CD14-positive monocyte (primary cell): ENCODE data around the gene YKT6. TPM values are rescaled to one million over a fixed set of nuclear protein-coding genes. Genes with fewer than 3 reads are reported as not detected.
A peak's percentile ranks its signal among the peaks of the same experiment; 100 is the strongest.

Source experiments
- DNase-seq, 3 donors: peaks; one replicate each; pipeline ENCODE4 v3.0.0-alpha.2; 2011 to 2022
- H2AFZ ChIP-seq: 2 replicates; pipeline ENCODE4 v1.6.0; 2012; ENCODE audit warnings: mild to moderate bottlenecking, low read depth, low read length, inconsistent platforms; ENCODE audit not compliant: insufficient read depth, poor library complexity, severe bottlenecking
- H3K27ac ChIP-seq, 2 donors: 1 replicate in 1 of 2; 2 replicates in 1 of 2; pipeline ENCODE4 v1.5.1; 2012 to 2013; ENCODE audit warnings: low read length in 2 of 2, control low read depth in 1 of 2, inconsistent platforms in 1 of 2, low read depth in 1 of 2, mild to moderate bottlenecking in 1 of 2
- H3K27me3 ChIP-seq, 2 donors: one replicate each; pipeline versions ENCODE4 v1.6.0 to v1.6.1; 2011 to 2013; ENCODE audit warnings: low read length in 2 of 2; ENCODE audit not compliant: control insufficient read depth in 2 of 2, insufficient read depth in 2 of 2
- H3K36me3 ChIP-seq, 2 donors: replicated peaks in 1 of 2; 1 replicate in 1 of 2; 2 replicates in 1 of 2; pipeline versions ENCODE4 v1.5.1 to v1.6.1; 2012 to 2013; ENCODE audit warnings: low read length in 2 of 2, control low read depth in 1 of 2, inconsistent platforms in 1 of 2, mild to moderate bottlenecking in 1 of 2; ENCODE audit not compliant: insufficient read depth in 2 of 2, control insufficient read depth in 1 of 2
- H3K4me1 ChIP-seq, 2 donors: 1 replicate in 1 of 2; 2 replicates in 1 of 2; pipeline versions ENCODE4 v1.5.1 to v1.6.1; 2012 to 2013; ENCODE audit warnings: low read length in 2 of 2, control low read depth in 1 of 2, inconsistent platforms in 1 of 2, mild to moderate bottlenecking in 1 of 2, moderate library complexity in 1 of 2; ENCODE audit not compliant: insufficient read depth in 2 of 2, control insufficient read depth in 1 of 2
- H3K4me2 ChIP-seq: replicated peaks from 2 replicates; pipeline ENCODE3; 2012; ENCODE audit warnings: low read length, moderate library complexity, mild to moderate bottlenecking; ENCODE audit not compliant: poor library complexity, severe bottlenecking; ENCODE audit errors: extremely low read depth
- H3K4me3 ChIP-seq, 3 experiments: fragments of 200-600 bp in 1 of 3; sonication (generic) in 1 of 3; replicated peaks in 1 of 3; 1 replicate in 2 of 3; 2 replicates in 1 of 3; pipeline ENCODE4 v1.5.1; 2011 to 2013; ENCODE audit warnings: low read length in 3 of 3, mild to moderate bottlenecking in 3 of 3, control low read depth in 2 of 3, low read depth in 2 of 3, inconsistent platforms in 1 of 3, moderate library complexity in 1 of 3
- H3K79me2 ChIP-seq: 2 replicates; pipeline ENCODE4 v1.6.0; 2012; ENCODE audit warnings: mild to moderate bottlenecking, control low read depth, inconsistent platforms, low read length, moderate library complexity; ENCODE audit not compliant: insufficient read depth
- H3K9ac ChIP-seq: 2 replicates; pipeline ENCODE4 v1.6.0; 2017; ENCODE audit warnings: low read length, mild to moderate bottlenecking; ENCODE audit not compliant: insufficient read depth, poor library complexity, severe bottlenecking
- H3K9me3 ChIP-seq, 2 donors: replicated peaks in 1 of 2; 1 replicate in 1 of 2; 2 replicates in 1 of 2; pipeline versions ENCODE4 v1.5.1 to v1.6.1; 2012 to 2013; ENCODE audit warnings: low read length in 2 of 2, control low read depth in 1 of 2; ENCODE audit not compliant: control insufficient read depth in 1 of 2, insufficient read depth in 1 of 2
- H4K20me1 ChIP-seq: 2 replicates; pipeline ENCODE4 v1.6.0; 2012; ENCODE audit warnings: mild to moderate bottlenecking, low read length, control low read depth, moderate library complexity; ENCODE audit not compliant: insufficient read depth
- H3K27ac Mint-ChIP-seq, 7 donors: one replicate each; pipeline ENCODE4 v1.8.0; 2020; ENCODE audit warnings: mild to moderate bottlenecking in 7 of 7, mixed read lengths in 7 of 7, moderate library complexity in 6 of 7, inconsistent platforms in 2 of 7
- H3K27me3 Mint-ChIP-seq, 3 donors: one replicate each; pipeline ENCODE4 v1.8.0; 2021 to 2022; ENCODE audit warnings: low read depth in 3 of 3, mild to moderate bottlenecking in 3 of 3, mixed read lengths in 3 of 3, moderate library complexity in 3 of 3, inconsistent platforms in 1 of 3
- H3K36me3 Mint-ChIP-seq, 2 donors: one replicate each; pipeline ENCODE4 v1.8.0; 2020; ENCODE audit warnings: mixed read lengths in 2 of 2, inconsistent platforms in 1 of 2, mild to moderate bottlenecking in 1 of 2
- H3K4me1 Mint-ChIP-seq: one replicate; pipeline ENCODE4 v1.8.0; 2020; ENCODE audit warnings: mild to moderate bottlenecking, mixed read lengths
- H3K4me3 Mint-ChIP-seq, 2 donors: one replicate each; pipeline ENCODE4 v1.8.0; 2020; ENCODE audit warnings: mild to moderate bottlenecking in 2 of 2, mixed read lengths in 2 of 2, moderate library complexity in 1 of 2
- H3K9me3 Mint-ChIP-seq, 7 donors: one replicate each; pipeline ENCODE4 v1.8.0; 2020 to 2022; ENCODE audit warnings: mixed read lengths in 7 of 7, mild to moderate bottlenecking in 6 of 7, moderate library complexity in 6 of 7, inconsistent platforms in 2 of 7
- WGBS: methylation state at CpG from one replicate; pipeline ENCODE4 v1.1.5; 2013; ENCODE audit warnings: missing lambda C conversion rate; ENCODE audit not compliant: insufficient coverage; 5-methylcytosine and 5-hydroxymethylcytosine counted together
- intact Hi-C, 2 donors: fragments of 100-400 bp; cut with micrococcal nuclease; formaldehyde crosslinking; loops; one replicate each; pipeline versions ENCODE4 v1.15.0 to v1.15.1; 2023
- polyA plus RNA-seq, 3 donors: library from polyadenylated mRNA; depleted of rRNA in 1 of 3; unstranded in 2 of 3; stranded (reverse) in 1 of 3; fragments of 300-500 nt in 2 of 3; fragments of >200 nt in 1 of 3; fragmentation: Illumina TruSeq in 2 of 3; gene quantifications; 1 replicate in 2 of 3; 2 replicates in 1 of 3; pipeline ENCODE4 v1.2.3, GENCODE V29; 2012 to 2021
- TF ChIP-seq, protein P1 (sequence below): fragments of 200-600 bp; IDR thresholded peaks from one replicate; pipeline ENCODE4 v1.8.0; 2022; ENCODE audit warnings: antibody characterized with exemption, mild to moderate bottlenecking

YKT6 gene
- polyA plus RNA-seq, 3 donors: 26.4 to 45.7 (median 35.2) TPM

DNA sequence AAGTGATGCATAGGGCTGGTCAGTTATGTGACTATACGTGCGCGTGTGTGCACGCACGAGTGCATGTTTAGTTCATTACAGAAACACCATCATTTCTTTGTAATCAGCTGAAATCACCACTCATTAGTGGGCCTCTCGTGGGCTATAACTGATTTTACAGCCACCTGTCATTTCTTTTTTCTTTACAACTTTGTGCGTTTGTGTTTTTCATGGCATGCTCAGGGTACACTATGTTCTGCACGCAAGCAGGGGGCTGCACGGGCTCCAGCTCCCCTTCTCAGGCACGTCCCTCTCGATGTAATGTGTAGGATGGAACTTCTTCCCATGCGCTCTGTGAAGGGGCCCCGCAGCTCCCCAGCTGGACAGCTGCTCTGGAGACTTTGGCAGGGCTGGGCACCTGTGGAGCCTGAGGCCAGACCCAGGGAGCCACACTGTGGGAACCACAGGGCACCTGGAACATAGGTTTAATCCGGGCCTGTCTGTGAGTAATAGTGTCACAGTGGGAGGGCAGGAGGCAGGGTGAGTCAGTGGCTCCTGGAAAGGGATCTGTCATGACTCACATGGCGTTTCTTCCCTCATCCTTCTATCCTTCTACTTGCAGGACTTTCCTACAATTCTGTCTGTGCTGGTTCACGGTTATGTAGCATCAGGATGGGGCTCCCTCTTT is 16.4 kb upstream of the YKT6 start:
- no peaks in the 10 kb centered on the region for H4K20me1 ChIP-seq
- no peak overlapping the region for H3K9ac ChIP-seq
- H3K4me1 Mint-ChIP-seq: no peaks in the 10 kb centered on the region
- no peaks in the 10 kb centered on the region for H3K79me2 ChIP-seq
- H3K27me3 ChIP-seq: no peaks in the 10 kb centered on the region
- H3K27me3 Mint-ChIP-seq: peaks cover 5 to 8% (median 6%) of the 10 kb centered on the region in 3 donors
- WGBS: 83% methylated on average over 8 of the region's 16 CpGs
- DNase-seq: no peak
- H3K4me1 ChIP-seq: no peaks in the 10 kb centered on the region
- peak overlapping the region in 1 of 7 donors; percentile 60 for H3K27ac Mint-ChIP-seq
- intact Hi-C loops: no loop called here
- no peak overlapping the region for H2AFZ ChIP-seq
- no peak overlapping the region for H3K27ac ChIP-seq
- peaks cover 5 to 17% (median 13%) of the 10 kb centered on the region in 7 donors for H3K9me3 Mint-ChIP-seq
- no peak overlapping the region for H3K4me3 Mint-ChIP-seq
- H3K36me3 ChIP-seq: no peaks in the 10 kb centered on the region
- peaks cover 11 to 13% of the 10 kb centered on the region in 2 donors for H3K9me3 ChIP-seq
- no peak overlapping the region for H3K4me2 ChIP-seq
- H3K4me3 ChIP-seq: no peak overlapping the region
- H3K36me3 Mint-ChIP-seq: no peaks in the 10 kb centered on the region
- TF ChIP-seq, protein P1, sequence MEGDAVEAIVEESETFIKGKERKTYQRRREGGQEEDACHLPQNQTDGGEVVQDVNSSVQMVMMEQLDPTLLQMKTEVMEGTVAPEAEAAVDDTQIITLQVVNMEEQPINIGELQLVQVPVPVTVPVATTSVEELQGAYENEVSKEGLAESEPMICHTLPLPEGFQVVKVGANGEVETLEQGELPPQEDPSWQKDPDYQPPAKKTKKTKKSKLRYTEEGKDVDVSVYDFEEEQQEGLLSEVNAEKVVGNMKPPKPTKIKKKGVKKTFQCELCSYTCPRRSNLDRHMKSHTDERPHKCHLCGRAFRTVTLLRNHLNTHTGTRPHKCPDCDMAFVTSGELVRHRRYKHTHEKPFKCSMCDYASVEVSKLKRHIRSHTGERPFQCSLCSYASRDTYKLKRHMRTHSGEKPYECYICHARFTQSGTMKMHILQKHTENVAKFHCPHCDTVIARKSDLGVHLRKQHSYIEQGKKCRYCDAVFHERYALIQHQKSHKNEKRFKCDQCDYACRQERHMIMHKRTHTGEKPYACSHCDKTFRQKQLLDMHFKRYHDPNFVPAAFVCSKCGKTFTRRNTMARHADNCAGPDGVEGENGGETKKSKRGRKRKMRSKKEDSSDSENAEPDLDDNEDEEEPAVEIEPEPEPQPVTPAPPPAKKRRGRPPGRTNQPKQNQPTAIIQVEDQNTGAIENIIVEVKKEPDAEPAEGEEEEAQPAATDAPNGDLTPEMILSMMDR: no peak

DNA sequence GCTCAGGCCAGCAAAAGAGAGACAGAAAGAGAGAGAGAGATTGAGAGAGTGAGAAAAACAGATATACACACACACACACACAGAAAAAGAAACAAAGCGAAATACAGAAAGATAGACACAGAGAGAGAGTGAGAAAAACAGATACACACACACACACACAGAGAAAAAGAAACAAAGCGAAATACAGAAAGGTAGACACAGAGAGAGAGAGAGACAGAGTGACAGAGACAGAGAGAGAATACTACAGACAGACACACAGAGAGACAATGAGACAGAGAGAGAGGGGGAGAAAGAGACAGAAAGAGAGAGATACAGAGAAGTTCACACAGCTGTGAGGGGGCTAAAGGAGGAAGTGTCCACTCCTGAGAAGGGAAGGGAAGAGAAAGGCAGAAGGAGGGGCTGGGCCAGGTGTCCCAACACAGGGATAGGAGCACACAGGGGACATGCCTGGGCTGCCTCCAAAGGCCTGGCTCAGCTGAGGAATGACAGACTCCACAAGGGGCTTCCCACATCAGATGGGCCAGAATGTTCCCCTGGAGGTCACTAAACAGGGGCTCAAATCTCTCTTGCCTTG is 15.8 kb upstream of the YKT6 start:
- TF ChIP-seq, protein P1: no peak
- H3K27ac ChIP-seq: no peak overlapping the region
- no peaks in the 10 kb centered on the region for H3K36me3 Mint-ChIP-seq
- peaks cover 11 to 13% of the 10 kb centered on the region in 2 donors for H3K9me3 ChIP-seq
- intact Hi-C loops: no loop called here
- no peaks in the 10 kb centered on the region for H3K4me1 Mint-ChIP-seq
- no CpG with 5 or more reads among the region's 2 CpGs for WGBS
- no peak overlapping the region for H3K27ac Mint-ChIP-seq
- DNase-seq: no peak
- no peaks in the 10 kb centered on the region for H3K36me3 ChIP-seq
- H3K9me3 Mint-ChIP-seq: peaks cover 5 to 17% (median 13%) of the 10 kb centered on the region in 7 donors
- no peaks in the 10 kb centered on the region for H3K27me3 ChIP-seq
- H3K4me3 Mint-ChIP-seq: no peak overlapping the region
- H3K4me2 ChIP-seq: no peak overlapping the region
- H3K27me3 Mint-ChIP-seq: peaks cover 5 to 8% (median 6%) of the 10 kb centered on the region in 3 donors
- no peak overlapping the region for H2AFZ ChIP-seq
- no peaks in the 10 kb centered on the region for H4K20me1 ChIP-seq
- H3K4me3 ChIP-seq: no peak overlapping the region
- H3K79me2 ChIP-seq: no peaks in the 10 kb centered on the region
- H3K4me1 ChIP-seq: no peaks in the 10 kb centered on the region
- no peak overlapping the region for H3K9ac ChIP-seq
